ENCODE data around the gene NUP37. TPM values are rescaled to one million over a fixed set of nuclear protein-coding genes. Genes with fewer than 3 reads are reported as not detected.

NUP37 gene
- total and polyA plus RNA-seq, 9 of the 15 experiments (the other 6 are each of a cell fraction or from before 2014, with no cell fraction given) = 72.2 to 429 (median 170) TPM

- no peak for TF ChIP-seq PURB (CRISPR knock-in tag; IDR thresholded peaks at IDR 0.05; ENCODE audit: low read depth)
- TF ChIP-seq XRCC3 (IDR thresholded peaks at IDR 0.05) = no peak
- TF ChIP-seq USF2 (CRISPR knock-in tag; IDR thresholded peaks at IDR 0.05) = no peak
- 0 out of 2 replicates have a peak, but pooled peaks have one; percentile 43 for TF ChIP-seq LARP7 (IDR thresholded peaks at IDR 0.05)
- no peak for TF ChIP-seq BRF1 (IDR thresholded peaks at IDR 0.05; ENCODE audit: borderline replicate concordance, extremely low read depth, insufficient read length)
- no peak; a peak in 1 of 4 replicates for TF ChIP-seq NONO (IDR thresholded peaks at IDR 0.05; ENCODE audit: low read depth in 2 of 2, low read length in 1 of 2)
- no peak for TF ChIP-seq ZNF41 (CRISPR knock-in tag; conservative IDR thresholded peaks at IDR 0.05)
- no peak for TF ChIP-seq NUFIP1 (IDR thresholded peaks at IDR 0.05; ENCODE audit: partially characterized antibody)
- TF ChIP-seq HDAC3 (IDR thresholded peaks at IDR 0.05; ENCODE audit: borderline replicate concordance, partially characterized antibody) = peak; percentile 41
- TF ChIP-seq CREBBP (IDR thresholded peaks at IDR 0.05; ENCODE audit: low read depth, low read length) = no peak
- no peak for TF ChIP-seq USF1 (CRISPR knock-in tag; IDR thresholded peaks at IDR 0.05)
- TF ChIP-seq SREBF2 (CRISPR knock-in tag; IDR thresholded peaks at IDR 0.05) = no peak
- TF ChIP-seq POLR2AphosphoS2 (IDR thresholded peaks at IDR 0.05; ENCODE audit: low read length) = peak; percentile 66; the same call in 1 of the 2 replicates
- TF ChIP-seq CGGBP1 (CRISPR knock-in tag; IDR thresholded peaks at IDR 0.05) = peak; percentile 89; the same call in 1 of the 2 replicates
- peak; percentile 17; the same call in 1 of the 2 replicates for TF ChIP-seq ZBTB43 (CRISPR knock-in tag; IDR thresholded peaks at IDR 0.05)
- no peak for TF ChIP-seq ZNF696 (CRISPR knock-in tag; conservative IDR thresholded peaks at IDR 0.05)
- no peak for TF ChIP-seq HDAC6 (IDR thresholded peaks at IDR 0.05; ENCODE audit: low read depth, low read length)
- TF ChIP-seq ZC3H8 (IDR thresholded peaks at IDR 0.05) = no peak
- TF ChIP-seq ETV1 (tag; conservative IDR thresholded peaks at IDR 0.05; ENCODE audit: low read depth) = no peak
- no peak for TF ChIP-seq MCM5 (IDR thresholded peaks at IDR 0.05; ENCODE audit: low read depth)
- no peak for TF ChIP-seq ZNF584 (CRISPR knock-in tag; IDR thresholded peaks at IDR 0.05; ENCODE audit: low read depth)
- TF ChIP-seq ZKSCAN3 (CRISPR knock-in tag; IDR thresholded peaks at IDR 0.05) = no peak
- no peak for TF ChIP-seq MXD1 (CRISPR knock-in tag; IDR thresholded peaks at IDR 0.05; ENCODE audit: borderline replicate concordance, poor library complexity, severe bottlenecking)
These were observed at the start of gene NUP37, which contains the start of gene PARPBP (continued) for GRCh38 chr12:102119674-102120563.
